ENCODE data around the gene PIM2. TPM values are rescaled to one million over a fixed set of nuclear protein-coding genes. Genes with fewer than 3 reads are reported as not detected.

Gene PIM2
- total and polyA plus RNA-seq, 2 of the 13 experiments (the other 11 are each of a cell fraction or from before 2014, with no cell fraction given) = 14.4 to 15.8 TPM

- no peak for TF ChIP-seq ZNF607 (CRISPR knock-in tag; IDR thresholded peaks at IDR 0.05; ENCODE audit: borderline replicate concordance)
- 0 out of 2 replicates have a peak, but pooled peaks have one; percentile 62 for TF ChIP-seq HES4 (CRISPR knock-in tag; IDR thresholded peaks at IDR 0.05; ENCODE audit: borderline replicate concordance)
- TF ChIP-seq ZNF550 (CRISPR knock-in tag; IDR thresholded peaks at IDR 0.05; ENCODE audit: borderline replicate concordance) = no peak
- TF ChIP-seq MAFK (conservative IDR thresholded peaks at IDR 0.05 in 1 of 2, IDR thresholded peaks at IDR 0.05 in 1 of 2; ENCODE audit: low read length in 2 of 2) = no peak
- TF ChIP-seq ZNF605 (CRISPR knock-in tag; IDR thresholded peaks at IDR 0.05) = peak; percentile 63; the same call in 1 of the 2 replicates
- TF ChIP-seq CREB1 (IDR thresholded peaks at IDR 0.05) = peak; percentile 80
- peak; percentile 88 for TF ChIP-seq CREB1 (CRISPR knock-in tag; IDR thresholded peaks at IDR 0.05)
- no peak for TF ChIP-seq ZC3H4 (CRISPR knock-in tag; IDR thresholded peaks at IDR 0.05; ENCODE audit: borderline replicate concordance)
- TF ChIP-seq RBM39 (IDR thresholded peaks at IDR 0.05; ENCODE audit: low read depth, low read length, poor library complexity, severe bottlenecking) = peak; percentile 66
- no peak for TF ChIP-seq TEAD2 (CRISPR knock-in tag; IDR thresholded peaks at IDR 0.05)
- peak; percentile 84 for TF ChIP-seq SP2 (CRISPR knock-in tag; IDR thresholded peaks at IDR 0.05)
- no peak for TF ChIP-seq ZSCAN20 (CRISPR knock-in tag; IDR thresholded peaks at IDR 0.05; ENCODE audit: borderline replicate concordance)
- TF ChIP-seq RARA (CRISPR knock-in tag; IDR thresholded peaks at IDR 0.05) = no peak
- no peak for TF ChIP-seq MAF1 (CRISPR knock-in tag; IDR thresholded peaks at IDR 0.05; ENCODE audit: borderline replicate concordance)
- no peak for TF ChIP-seq ZNF724P (CRISPR knock-in tag; IDR thresholded peaks at IDR 0.05; ENCODE audit: borderline replicate concordance)
- peak; percentile 62 for TF ChIP-seq PHF21A (CRISPR knock-in tag; IDR thresholded peaks at IDR 0.05)
- TF ChIP-seq ZNF33B (CRISPR knock-in tag; IDR thresholded peaks at IDR 0.05) = no peak
- peak; percentile 41; the same call in 1 of the 2 replicates for TF ChIP-seq SIN3A (IDR thresholded peaks at IDR 0.05; ENCODE audit: borderline replicate concordance, low read depth, low read length)
- TF ChIP-seq ZNF331 (CRISPR knock-in tag; IDR thresholded peaks at IDR 0.05) = no peak
- no peak for TF ChIP-seq ZNF484 (CRISPR knock-in tag; IDR thresholded peaks at IDR 0.05; ENCODE audit: borderline replicate concordance, low read depth)
- TF ChIP-seq ZNF20 (CRISPR knock-in tag; IDR thresholded peaks at IDR 0.05) = no peak
- 0 out of 2 replicates have a peak, but pooled peaks have one; percentile 8 for TF ChIP-seq ZNF768 (CRISPR knock-in tag; IDR thresholded peaks at IDR 0.05)
- TF ChIP-seq, protein P1, sequence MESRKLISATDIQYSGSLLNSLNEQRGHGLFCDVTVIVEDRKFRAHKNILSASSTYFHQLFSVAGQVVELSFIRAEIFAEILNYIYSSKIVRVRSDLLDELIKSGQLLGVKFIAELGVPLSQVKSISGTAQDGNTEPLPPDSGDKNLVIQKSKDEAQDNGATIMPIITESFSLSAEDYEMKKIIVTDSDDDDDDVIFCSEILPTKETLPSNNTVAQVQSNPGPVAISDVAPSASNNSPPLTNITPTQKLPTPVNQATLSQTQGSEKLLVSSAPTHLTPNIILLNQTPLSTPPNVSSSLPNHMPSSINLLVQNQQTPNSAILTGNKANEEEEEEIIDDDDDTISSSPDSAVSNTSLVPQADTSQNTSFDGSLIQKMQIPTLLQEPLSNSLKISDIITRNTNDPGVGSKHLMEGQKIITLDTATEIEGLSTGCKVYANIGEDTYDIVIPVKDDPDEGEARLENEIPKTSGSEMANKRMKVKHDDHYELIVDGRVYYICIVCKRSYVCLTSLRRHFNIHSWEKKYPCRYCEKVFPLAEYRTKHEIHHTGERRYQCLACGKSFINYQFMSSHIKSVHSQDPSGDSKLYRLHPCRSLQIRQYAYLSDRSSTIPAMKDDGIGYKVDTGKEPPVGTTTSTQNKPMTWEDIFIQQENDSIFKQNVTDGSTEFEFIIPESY (CRISPR knock-in tag; IDR thresholded peaks at IDR 0.05) = no peak
- no peak for TF ChIP-seq DDIT3 (CRISPR knock-in tag; IDR thresholded peaks at IDR 0.05)
- TF ChIP-seq ZNF616 (CRISPR knock-in tag; IDR thresholded peaks at IDR 0.05; ENCODE audit: low read depth) = no peak
- no peak for TF ChIP-seq ZBTB42 (CRISPR knock-in tag; IDR thresholded peaks at IDR 0.05)
- peak; percentile 1; the same call in 1 of the 2 replicates for TF ChIP-seq KDM5A (IDR thresholded peaks at IDR 0.05; ENCODE audit: borderline replicate concordance, low read length)
- TF ChIP-seq ATF1 (CRISPR knock-in tag; IDR thresholded peaks at IDR 0.05) = peak; percentile 81
- TF ChIP-seq THAP8 (CRISPR knock-in tag; IDR thresholded peaks at IDR 0.05; ENCODE audit: borderline replicate concordance) = no peak
Observed at GRCh38 chrX:48897625-48898306, 21.1 kb downstream of the PIM2 start, which contains the start of the genes PQBP1 and TIMM17B (continued).

Measured in HepG2 (cell line).